Measurements from ENCODE around the gene PLEKHH3.

DNA sequence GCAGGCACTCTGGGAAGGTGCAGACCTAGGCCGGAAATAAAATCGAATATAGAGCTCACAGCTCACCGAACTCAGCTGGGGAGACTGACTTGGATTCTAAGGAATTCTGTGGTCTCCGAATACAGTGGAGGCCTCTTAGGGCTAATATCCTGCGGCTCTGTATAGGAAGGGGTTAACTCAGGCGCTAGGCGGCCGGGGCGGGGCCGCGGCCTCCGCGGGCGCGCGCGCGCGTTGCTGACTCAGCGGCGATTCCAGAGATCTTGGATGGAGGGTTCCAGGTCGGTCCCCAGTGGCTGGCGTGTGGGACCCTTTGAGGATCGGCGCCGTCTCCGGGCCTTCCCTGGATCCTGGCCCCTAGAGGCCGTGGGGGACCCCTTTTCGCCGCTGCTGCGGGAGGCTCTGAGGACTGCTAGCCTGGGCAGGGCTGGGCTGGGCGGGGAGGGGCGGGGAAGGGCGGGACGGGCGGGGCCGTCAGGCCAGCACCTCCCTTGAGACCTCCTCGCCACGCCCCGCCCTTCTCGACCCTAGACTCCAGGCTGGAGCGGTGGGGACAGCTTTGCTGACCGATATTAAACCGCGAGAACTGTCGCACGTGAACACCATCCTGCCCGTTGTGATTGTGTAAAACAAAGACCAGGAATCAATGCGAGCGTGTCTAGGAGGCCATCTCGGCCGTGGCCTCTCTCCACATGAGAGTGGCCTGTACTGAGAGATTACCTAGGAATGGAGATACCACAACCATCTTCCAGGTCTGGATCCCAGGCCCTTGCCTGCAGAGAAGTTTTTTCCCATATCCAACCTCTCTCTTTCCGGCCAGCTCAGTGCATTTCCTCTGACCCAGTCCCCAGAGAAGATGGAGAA is 1.4 kb upstream of the PLEKHH3 start:
- TF ChIP-seq, protein P1, sequence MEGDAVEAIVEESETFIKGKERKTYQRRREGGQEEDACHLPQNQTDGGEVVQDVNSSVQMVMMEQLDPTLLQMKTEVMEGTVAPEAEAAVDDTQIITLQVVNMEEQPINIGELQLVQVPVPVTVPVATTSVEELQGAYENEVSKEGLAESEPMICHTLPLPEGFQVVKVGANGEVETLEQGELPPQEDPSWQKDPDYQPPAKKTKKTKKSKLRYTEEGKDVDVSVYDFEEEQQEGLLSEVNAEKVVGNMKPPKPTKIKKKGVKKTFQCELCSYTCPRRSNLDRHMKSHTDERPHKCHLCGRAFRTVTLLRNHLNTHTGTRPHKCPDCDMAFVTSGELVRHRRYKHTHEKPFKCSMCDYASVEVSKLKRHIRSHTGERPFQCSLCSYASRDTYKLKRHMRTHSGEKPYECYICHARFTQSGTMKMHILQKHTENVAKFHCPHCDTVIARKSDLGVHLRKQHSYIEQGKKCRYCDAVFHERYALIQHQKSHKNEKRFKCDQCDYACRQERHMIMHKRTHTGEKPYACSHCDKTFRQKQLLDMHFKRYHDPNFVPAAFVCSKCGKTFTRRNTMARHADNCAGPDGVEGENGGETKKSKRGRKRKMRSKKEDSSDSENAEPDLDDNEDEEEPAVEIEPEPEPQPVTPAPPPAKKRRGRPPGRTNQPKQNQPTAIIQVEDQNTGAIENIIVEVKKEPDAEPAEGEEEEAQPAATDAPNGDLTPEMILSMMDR (IDR thresholded peaks at IDR 0.05), result peak in 1 of 7 experiments; percentile 2
- peak in 2 of 3 donors; percentile 62 to 68 for TF ChIP-seq POLR2A (IDR thresholded peaks at IDR 0.05)

Data from body of pancreas (tissue), 4 donors.